Renal pelvis (tissue), 4 donors: ENCODE measurements around the gene DST. TPM values are rescaled to one million over a fixed set of nuclear protein-coding genes. Genes with fewer than 3 reads are reported as not detected.

Experiments used
- DNase-seq: peaks from one replicate; pipeline ENCODE4 v3.0.0-alpha.2; 2013
- polyA plus RNA-seq, 3 donors: library from polyadenylated mRNA; unstranded; fragments of 120-200 nt; gene quantifications; one replicate each; pipeline ENCODE4 v1.2.1, GENCODE V29; 2013; ENCODE audit not compliant: insufficient read length in 3 of 3

DST gene
- polyA plus RNA-seq, 3 donors, result 197 to 211 (median 198) TPM

DNA sequence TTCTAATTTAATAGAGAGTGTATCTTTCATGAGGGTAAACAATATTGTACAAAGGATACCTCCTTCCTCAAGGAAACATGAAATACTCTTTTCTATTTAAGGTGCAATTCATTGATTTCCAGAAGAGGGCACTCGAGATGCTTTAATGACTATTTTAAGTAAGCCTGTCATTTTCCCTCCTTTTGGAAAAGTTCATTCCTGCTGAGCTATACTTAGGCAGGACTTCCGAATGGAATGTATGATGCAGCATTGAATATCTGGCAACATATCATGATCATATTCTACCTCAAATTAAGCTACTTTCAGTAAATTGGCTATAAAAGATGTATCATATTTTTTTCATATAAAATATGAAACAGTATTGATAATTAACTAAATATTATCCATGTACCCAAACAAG lies 5.0 kb downstream of the DST start:
- peak; percentile 49 for DNase-seq

DNA sequence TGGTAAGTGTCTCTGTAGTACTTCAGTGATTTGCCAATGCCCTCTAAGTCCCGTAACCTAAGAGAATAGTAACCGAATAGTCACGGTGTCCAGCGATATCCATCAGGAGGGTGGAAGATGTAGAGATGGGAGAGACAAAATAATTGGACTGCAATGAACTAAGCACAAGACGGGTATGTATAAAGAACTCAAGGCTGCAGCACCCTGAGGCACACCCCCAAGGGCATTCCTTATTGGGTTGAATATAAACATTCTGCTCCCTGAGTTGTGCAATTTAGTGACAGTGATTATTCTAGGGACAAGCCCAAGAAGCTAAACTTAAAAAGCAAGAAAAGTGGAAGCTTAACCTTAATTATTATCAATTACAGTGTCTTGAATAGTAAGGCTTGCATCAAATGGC lies 14.6 kb downstream of the DST start:
- DNase-seq, result no peak

DNA sequence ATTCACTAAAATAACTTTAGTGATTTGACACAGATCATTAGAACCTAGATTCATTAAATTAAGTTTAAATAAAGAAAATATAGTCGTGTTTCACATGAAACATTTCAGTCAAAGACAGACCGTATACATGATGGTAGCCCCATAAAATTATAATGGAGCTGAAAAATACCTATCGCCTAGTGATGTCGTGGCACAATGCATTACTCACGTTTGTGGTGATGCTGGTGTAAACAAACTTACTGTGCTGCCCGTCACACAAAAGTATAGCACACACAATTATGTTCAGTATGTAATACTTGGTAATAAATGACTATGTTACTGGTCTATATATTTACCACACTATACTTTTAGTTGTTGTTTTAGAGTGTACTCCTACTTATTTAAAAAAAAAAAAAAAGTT lies 17.3 kb downstream of the DST start:
- DNase-seq, result no peak

DNA sequence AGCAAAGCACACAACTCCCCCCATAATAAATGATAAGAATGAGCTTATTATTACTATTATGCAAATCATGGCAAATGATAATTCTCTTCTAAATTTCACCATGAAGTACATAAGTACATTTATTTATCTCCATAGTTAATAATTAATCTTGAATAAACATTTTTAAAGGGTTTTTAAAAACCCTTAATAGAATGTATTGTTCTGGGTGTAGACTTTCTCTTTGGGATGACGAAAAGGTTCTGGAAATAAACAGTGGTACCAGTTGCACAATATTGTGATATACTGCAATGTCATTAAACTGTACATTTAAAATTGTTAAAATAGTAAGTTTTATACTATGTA lies 18.0 kb downstream of the DST start:
- DNase-seq, result no peak

DNA sequence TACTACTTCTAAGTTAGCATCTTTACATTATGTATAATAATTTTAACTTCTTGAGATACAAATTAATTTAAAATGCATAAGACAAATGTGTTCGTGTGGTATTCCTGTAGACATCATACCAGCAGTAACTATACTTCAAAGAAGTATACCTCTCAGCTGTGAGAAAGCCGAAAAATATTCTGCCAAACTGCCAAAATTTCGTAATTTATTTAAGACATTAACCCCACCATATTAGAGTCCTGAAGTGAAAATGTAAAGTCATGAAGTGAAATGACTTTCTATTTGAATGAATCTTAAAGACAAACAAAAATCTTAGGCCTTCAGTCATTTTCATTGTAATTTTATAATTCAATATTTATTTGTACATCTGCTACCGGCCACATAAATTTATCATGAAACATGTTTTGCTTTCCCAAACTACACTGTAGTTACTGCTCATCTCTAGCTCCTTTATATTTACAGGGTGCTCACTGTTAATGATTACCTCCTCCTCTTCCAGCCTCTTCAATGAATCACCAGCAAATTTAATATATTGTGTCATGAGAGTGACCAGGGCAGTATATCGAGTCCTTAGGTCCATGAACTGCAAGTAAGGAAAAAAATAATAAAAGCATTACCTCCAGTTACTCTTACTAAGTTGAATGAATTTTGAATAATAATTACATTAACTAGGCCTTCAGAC lies 18.5 kb downstream of the DST start:
- DNase-seq, result no peak

DNA sequence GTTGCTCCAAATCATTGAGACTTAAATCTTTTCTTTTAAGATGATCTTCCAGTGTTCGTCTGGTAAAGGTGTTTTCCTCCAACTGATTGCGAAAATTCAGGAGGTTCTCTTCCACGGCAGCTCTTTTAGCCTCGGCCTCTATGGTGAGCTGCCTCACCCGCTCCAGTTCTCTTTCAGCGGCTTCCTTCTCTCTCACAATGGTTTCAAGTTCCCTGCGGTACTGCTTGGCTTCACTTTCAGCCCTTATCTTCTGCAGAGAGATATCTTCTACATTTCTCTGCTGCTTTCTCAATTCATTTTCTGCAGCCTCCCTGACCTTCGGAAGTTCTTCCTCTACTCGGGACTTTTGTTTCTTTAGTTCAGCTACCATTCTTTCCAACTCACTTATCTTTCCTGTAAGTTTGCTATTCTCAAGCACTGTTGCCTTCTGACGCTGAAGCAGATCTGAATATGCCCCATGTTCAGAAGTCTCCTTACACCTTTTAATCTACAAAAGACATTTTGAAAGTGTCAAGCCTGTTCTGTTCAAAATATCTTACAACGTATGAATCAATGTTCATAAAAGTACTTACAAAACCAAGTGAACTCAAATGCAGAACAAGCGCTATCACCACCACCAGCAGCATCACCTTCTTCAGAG lies 22.3 kb downstream of the DST start:
- DNase-seq, result no peak

DNA sequence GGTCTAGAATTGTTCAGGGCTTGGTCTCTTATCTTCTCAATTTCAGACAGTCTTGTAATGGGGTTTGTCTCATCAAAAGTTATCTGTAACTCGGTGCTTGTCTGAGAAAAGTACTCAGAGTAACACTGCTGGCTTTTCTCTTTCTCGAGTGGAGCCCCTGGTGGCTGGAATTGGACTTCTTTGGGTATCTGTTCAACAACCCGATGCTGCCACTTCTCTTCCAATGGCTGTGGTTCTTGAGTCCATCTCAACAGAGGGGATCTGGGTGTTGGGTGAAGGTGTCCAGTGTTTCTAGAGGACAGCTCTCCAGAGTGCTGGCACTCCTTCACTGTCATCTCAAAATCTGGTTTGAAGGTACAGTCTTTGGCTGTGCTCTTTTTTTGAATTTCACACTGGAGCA lies 24.6 kb downstream of the DST start:
- no peak for DNase-seq

DNA sequence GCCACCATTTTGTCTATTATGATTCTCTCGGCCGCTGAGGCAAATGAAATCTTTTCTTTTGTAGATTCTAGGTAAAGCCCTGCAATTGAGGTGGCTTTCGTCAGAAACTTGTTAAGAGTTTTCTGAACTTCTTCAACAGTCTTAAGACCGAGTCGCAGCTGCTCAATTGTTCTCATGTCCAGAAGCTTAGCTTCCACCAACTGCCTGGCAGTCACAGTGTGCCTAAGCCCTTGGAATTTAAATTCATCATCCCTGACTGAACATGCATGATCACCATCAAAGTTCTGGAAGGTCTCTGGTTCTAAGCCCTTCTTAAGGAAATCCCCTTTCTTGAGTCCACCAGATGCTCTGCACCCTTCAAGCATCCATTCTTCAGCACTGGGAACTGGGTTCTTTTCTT lies 25.7 kb downstream of the DST start:
- no peak for DNase-seq

DNA sequence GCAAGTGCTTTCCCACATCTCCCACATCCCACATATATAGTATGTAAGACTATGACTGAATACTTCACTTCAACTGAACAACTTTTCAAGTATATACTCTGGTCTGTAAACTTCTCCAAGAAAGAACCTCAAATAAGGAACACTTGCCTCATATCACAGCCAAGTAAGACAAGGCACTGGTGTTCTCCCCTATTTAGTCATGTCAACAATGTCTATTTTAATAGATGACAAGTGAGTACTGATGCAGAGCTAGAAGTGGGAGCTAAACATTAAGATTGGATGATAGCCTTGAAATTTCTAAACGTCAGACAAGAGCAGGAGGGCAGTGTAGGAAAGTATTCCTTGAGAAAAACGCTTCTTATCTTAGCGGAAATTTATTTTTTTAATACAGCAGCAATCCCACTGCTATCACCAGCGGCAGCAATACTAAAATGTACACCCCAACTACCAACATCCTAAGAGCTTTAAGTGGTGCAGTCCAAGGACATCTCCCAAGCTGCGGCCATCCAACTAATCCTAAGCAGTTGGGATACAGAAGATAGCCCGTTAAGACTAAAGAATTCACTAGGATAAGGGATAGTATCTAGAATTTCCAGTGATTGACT lies 29.3 kb downstream of the DST start:
- no peak for DNase-seq

DNA sequence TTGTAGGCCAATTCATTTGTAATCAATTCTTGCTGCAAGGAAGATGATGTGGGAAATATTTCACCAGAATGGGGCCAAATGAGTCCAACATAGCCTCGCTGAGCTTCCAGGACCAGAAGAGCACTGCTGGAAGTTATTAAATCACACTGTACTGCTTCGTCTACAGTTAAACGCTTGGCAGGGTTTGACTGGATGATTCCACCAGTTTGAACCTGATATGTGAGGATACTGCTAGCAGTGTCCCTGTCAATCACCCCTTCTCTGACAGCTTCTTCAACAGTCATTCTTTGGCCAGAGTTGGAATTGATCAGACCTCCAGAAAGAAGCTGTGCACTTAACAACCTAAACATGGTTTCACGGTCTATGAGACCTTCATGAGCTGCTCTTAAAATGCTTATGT lies 34.4 kb downstream of the DST start:
- DNase-seq, result no peak

DNA sequence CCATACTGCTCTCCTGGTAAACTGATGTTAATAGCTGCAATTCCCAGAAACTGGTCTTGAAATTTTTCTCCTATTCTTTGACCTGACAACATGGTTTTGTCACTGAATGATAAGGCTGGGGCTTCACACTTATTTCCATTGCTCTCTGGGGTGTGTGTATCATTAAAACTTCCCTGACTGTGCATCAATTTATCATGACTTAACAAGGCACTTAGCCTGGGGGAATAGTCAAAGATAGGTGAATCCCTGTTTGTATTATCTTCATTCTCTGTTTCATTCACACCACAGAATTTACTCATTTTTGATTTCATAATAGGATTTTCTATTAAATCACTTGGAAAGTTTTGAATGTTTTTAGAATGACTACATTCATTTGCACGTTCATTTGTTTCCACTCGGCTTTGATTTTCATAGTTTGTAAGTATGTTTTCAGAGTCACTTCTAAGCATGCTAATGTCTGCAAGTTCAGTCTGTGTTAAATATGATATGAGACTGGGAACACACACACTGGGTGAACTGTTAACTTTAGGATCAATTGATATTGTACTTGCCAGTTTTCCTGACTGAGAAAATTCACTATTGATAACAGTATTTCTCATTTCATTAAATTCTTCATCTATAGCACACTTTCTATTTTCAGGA lies 35.5 kb downstream of the DST start:
- DNase-seq, result no peak

DNA sequence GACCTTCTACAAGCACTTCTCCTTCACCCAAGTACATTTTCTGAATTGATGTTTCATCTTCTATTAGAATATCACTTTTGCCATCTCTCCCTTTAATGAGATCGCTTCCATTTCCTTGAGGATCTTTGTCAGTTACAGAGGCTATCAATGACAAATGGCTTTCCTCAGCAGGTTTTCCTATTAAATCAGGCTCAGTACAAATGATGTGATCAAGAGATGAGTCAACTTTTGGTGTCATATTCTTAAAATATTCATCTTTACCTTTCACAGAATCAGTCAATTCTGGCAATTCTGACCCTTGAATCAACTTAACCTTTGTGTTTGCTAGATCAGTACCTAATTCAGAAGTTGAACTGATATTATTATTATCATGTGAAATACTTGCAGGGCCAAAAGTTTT lies 37.3 kb downstream of the DST start:
- no peak for DNase-seq

DNA sequence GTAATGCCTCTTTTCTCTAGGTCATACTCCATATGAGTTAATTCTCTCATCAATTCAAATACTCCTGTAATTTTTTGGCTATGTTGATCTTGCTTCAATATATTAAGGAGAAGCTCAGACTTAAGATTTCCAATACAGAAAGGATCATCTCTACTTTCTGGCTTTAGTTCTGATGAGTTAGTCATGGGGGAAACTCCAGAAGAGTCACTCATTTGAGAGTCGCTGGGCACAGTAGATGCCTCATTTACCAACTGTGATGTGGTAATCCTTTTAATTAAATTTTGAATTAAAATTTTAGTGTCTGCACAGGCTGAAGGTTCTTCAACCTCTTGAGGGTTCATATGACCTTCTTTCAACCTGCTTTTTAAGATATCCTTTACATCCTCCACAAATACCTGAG lies 38.5 kb downstream of the DST start:
- no peak for DNase-seq

DNA sequence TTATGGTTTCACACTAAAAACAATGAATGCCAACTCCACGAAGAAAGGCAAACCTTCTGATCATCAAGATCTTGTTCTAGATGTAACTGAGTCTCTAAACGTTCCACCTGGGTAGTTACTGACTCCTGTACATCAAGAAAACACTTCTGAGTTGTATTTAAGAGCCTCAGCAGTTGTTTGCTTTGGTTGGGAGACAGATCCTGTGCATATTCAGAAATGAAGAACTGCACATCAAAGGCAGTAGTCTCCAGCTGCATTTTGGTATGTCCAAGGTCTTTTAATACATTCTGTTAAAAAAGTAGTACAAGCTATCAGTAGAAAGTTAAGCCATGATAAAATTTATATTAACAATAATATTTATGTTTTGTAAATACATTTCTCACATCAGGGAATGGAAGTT lies 41.3 kb downstream of the DST start:
- DNase-seq, result no peak

DNA sequence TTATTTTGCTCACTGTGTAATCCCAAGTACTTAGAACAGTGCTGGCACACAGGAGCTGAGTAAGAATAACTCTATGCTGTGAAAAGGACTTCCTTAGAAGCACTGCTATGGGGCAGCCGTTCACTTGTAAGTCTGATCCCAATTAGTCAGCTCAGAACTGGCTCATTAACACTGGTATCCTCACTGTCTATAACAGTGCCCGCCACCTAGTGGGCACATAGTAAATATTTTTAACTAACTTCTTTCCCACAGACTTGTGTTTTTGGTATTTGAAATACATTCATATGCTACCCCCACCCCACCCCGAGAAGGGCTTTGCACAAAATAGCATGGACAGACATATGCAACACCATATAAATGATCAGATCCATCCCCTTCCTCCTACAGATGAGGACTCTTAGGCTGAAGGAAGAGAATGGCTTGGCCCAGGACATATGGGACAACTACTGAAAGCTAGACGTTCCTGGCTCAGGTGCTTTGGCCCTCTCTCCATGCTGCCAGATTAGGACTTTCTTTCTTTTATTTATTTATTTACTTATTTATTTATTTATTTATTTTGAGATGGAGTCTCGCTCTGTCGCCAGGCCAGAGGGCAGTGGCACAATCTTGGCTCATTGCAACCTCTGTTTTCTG lies 47.1 kb downstream of the DST start:
- peak; percentile 40 for DNase-seq

DNA sequence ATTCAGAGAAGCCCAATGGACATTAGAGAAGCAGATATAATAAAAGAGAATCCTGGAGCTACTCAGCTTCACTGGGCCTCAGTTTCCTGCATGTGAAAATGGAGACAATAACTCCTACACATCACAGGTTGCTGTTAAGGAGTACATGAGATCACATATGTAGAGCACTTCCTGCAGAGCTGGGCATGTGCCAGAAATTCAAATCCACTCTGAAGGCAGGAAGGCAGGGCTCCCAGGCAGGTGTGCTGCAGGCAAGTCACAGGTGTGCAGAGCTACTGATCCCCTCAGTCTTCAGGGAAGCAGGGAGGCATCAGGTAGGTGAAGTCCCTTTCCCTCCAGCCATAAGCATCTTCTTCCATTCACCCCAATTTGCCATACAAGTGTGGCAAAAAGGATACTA lies 48.0 kb downstream of the DST start:
- DNase-seq, result no peak

DNA sequence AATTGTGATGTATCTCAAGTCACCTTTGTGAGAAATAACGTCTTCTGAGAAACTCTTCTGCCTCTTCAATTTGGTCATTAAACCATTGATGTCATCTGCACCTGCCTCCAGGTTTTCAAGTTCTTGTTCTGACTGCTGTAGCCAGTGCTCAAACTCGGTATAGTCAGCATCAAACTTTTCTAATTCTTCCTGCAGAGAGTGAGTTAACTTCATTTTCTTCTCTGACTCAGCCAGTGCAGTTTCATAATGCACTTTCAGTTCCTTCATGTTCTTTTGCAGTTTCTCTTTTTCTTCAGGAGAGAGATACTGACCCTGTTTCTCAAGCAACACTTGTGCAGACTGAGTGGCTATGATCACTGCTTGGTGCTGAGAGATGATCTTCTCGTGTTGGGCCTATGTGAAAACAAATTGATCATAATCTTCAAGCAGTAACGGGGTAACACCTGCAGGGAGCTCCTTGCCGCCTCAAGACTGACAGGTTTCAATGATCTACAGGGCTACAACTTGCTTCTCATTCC lies 48.8 kb downstream of the DST start:
- DNase-seq, result no peak

DNA sequence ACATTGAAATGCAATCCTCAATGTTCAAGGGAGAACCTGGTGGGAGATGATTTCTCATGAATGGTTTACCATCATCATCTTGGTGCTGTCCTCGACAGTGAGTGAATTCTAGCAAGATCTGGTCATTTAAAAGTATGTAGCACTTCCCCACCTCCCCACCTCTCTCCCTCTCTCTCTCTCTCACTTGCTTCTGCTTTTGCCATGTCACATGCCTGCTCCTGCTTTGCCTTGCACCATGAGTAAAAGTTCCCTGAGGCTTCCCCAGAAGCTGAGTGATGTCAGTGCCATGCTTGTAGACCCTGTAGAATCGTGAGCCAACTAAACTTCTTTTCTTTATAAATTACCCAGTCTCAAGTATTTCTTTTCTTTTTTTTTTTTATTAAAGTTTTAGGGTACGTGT lies 60.5 kb downstream of the DST start:
- no peak for DNase-seq

DNA sequence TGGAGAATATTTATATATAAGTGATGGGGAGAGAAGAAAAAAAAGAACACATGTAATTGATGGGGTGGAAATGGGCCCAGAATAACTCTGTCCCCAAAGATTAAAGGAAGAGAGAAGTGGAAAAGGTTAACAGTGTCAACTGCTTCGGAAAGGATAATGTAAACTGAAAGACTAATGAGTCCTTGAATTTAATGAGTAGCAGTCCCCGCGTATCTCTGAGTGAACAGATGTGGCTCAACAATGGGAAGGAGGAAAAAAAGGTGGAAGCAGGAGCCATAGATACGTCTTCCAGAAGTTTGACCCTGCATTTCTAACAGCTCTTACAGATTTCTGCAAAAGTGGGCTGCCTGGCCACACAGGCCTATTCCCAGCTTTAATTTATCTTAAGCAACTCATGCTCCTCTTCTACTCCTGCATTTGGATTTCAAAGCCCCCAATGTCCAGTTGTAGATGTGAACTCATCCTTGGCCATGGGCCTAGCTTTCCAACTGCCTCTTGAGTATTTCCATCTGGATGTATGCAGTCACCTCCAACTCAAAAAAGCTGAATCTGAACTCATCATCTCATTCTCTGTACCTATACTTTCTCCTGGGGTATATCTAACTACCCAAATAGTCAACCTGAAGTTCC lies 61.3 kb downstream of the DST start:
- DNase-seq, result no peak

DNA sequence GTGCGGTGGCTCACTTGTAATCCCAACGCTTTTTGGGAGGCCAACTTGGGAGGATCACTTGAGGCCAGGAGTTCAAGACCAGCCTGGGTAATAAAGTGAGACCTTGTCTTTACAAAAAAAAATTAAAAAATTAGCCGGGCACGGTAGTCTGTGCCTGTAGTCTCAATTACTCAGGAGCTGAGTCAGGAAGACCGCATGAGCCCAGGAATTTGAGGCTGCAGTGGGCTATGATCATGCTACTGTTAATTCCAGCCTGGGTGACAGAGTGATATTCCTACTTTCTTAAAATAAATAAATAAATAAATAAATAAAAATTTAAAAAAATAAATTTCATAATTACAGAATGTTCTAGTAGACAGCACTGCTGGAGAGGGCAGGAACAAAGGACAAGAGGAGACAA lies 62.4 kb downstream of the DST start:
- no peak for DNase-seq

DNA sequence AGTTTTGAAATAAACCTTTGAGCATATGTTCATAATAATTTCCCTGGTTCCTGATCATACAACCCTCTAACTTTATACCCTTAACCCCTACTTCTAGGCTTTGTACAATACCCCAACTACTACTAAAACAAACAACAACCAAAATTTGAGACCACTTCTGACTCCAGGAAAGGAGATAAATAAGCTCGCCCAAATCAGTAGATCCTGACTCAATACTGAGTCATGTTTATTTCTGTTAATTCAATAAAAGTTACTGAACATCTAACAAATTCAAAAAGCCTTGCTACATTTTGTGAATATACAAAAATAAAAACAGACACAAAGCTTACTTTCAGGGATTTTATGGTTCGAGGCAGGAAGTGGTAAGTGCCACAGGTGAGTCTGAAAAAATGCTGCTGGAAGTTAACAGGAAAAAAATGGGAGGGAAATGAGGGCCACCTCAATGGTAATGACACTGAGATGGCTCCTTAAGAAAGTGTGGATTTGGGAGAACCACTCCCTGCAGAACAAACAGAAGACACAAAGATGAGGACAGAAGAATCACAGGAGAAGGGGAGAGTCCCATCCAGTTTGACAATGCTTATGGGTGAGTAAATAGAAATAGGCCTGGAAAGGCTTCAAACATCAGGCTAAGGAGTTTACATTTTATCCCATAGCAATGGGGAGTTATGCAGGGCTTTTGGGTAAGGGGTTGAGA lies 63.4 kb downstream of the DST start:
- DNase-seq, result no peak

DNA sequence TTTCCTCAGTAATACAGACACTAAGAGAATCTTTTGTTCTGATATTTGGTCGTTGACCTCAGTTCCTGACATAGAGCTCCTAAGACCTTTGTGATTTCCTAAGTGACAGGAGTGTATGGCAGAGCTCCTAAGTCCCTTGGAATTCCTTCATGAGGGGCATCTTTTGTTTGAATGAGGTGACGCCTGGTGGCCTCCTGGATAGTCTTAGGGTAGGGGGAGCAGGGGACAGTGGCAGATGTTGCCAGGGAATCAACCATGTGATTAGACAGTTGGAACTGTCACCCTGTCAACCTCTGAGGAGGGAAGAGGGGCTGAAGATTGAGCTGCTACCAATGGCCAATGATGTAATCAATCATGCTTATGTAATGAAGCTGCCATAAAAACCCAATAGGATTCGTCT lies 67.0 kb downstream of the DST start:
- no peak for DNase-seq
